ENCODE measurements around the gene LYPD6B.

The LYPD6B gene

DNA sequence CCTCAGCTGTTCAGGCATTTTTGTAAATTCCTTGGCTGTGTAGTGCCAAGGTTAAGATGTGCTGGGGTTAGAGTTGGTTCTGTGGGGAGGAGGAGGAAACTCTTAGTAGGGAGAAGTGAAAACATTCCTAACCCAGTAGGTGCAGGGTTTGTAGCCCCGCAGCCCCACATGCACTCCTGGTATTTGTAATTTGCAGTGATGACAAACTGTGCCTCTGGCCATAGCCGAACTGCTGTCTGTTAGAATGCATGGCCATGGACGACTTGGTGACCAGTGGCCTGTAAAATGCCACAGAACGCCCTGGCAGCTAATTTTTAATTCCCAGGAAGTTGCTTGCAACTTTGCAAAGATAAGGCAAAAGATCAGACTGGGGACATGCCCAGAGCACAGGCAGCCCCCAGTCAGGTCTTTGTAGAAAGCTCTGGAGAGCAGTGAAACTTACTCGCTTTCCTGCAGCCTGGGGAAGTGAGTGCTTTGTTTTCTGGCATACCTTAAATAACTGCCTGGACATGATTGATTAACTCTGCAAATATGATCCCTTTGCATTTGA is 38.4 kb downstream of the LYPD6B start:
- DNase-seq (ENCODE audit: low read depth): no peak

- DNase-seq (ENCODE audit: low read depth): no peak
These were observed 39.4 kb downstream of the LYPD6B start for GRCh38 chr2:149077861-149078260.

- no peak for DNase-seq (ENCODE audit: low read depth)
These were observed 41.6 kb downstream of the LYPD6B start for GRCh38 chr2:149080099-149080498.

DNA sequence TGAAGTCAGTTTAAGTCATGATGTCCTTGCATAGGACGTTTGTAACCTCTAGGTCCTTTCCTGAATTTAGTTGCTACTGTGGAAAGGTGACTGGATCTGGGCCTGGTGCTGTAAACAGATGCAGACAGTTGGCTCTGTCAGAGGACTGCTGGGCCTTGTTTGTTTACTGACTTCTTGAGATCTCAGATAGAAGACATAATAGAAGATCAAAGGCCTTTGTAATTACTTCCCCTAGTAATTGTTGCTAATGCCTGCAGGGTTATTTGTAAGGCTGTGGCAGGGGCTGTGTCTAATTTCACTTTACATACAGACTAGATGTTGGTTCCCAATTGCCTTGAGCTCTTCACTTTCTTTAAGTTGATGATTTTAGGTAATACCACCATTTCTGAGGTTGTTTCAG is 42.5 kb downstream of the LYPD6B start:
- no peak for DNase-seq (ENCODE audit: low read depth)

GRCh38 chr2:149082079-149082478 is 43.6 kb downstream of the LYPD6B start:
- DNase-seq (ENCODE audit: low read depth): no peak

GRCh38 chr2:149082735-149083134 is 44.2 kb downstream of the LYPD6B start:
- DNase-seq (ENCODE audit: low read depth): no peak

- no peak for DNase-seq (ENCODE audit: low read depth)
These were observed 46.7 kb downstream of the LYPD6B start for GRCh38 chr2:149084924-149085795.

DNA sequence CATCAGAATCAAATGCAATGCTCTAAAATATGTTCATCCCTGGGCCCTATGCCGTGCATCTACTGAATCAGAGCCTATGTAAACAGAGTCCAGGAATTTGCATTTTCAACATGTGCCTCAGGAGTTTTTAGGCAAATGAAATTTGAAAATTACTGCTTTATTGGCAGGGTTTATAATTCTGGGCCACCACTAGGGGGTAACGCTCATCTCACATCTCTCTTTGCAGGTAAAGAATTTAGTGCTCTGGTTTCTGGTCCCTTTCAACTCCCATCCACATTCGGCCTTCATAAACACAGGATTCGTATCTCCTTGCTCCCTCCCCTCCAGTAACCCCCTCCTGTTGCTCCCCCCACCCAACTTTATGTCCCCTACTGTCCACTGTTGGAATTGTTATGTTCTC is 49.3 kb downstream of the LYPD6B start:
- DNase-seq (ENCODE audit: low read depth): no peak

GRCh38 chr2:149089068-149089467 is 50.6 kb downstream of the LYPD6B start:
- DNase-seq (ENCODE audit: low read depth): no peak

- no peak for DNase-seq (ENCODE audit: low read depth)
These were observed 52.2 kb downstream of the LYPD6B start for GRCh38 chr2:149090706-149091105.

GRCh38 chr2:149093579-149093978 is 55.1 kb downstream of the LYPD6B start:
- no peak for DNase-seq (ENCODE audit: low read depth)

GRCh38 chr2:149094217-149095015 is 55.9 kb downstream of the LYPD6B start:
- DNase-seq (ENCODE audit: low read depth): no peak

GRCh38 chr2:149098701-149099100 is 60.2 kb downstream of the LYPD6B start:
- DNase-seq (ENCODE audit: low read depth): no peak

GRCh38 chr2:149099298-149099697 is 60.8 kb downstream of the LYPD6B start:
- no peak for DNase-seq (ENCODE audit: low read depth)

DNA sequence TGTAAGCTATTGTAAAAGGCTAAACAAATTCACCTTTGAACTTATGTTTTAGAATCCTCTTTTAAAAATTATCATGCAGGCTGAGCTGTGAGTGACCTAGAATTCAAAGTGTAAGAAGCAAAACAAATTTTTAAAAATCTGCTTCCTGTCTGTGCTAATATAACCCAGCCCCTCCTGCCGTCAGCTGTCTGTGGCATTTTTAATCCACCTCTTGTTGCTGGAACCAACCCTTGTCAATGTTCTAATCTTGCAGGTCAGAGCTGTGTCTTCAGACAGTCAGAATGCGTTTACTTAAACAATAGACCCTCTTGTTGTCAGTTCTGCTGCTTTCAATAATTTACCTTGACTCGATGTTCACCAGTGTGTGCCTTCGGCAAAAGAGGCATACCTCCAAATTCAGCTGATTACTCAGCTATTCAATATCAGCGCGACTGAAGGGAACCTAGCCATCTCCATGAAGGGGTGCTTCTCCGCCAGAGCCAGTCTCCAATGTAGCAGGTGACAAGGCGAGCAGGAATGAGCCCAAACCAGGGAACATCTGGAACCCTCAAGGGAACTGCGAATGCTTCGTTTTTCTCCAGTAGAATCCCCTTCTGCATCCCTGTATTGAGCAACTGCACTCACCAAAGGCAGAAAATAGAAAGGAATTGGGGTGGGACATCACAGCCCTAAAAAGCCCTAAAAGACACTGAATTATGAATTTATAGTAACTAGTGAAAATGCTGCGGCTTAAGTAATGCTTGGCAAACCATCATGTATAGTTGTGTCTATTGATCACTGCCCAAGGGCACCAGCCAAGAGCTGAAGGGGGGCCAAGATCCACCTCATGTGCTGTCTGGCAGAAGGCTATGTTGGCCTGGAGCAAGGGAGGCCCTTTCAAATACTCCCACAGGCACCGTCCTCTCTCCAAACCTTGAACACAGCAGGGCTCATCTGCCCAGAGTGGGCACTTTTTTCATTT is 62.5 kb downstream of the LYPD6B start:
- no peak for DNase-seq (ENCODE audit: low read depth)

DNA sequence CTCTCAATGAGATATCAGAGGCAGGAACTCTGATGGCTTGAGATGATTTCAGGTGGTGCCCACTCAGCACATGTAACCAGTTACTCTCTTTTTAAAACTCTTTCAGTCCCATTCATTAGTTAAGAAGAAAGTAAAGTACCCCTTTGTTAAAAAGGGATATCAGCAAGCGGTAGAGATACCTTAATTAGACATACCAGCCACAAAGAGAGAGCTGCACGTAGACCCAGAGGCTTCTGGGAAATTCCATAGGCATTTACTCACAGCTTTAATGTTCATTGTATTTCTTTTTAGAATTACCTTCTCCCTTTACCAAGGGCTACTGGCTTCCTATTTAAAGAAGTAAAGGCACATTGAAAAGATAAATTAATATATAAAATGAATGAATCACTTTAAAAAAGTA is 63.3 kb downstream of the LYPD6B start:
- DNase-seq (ENCODE audit: low read depth): no peak

DNA sequence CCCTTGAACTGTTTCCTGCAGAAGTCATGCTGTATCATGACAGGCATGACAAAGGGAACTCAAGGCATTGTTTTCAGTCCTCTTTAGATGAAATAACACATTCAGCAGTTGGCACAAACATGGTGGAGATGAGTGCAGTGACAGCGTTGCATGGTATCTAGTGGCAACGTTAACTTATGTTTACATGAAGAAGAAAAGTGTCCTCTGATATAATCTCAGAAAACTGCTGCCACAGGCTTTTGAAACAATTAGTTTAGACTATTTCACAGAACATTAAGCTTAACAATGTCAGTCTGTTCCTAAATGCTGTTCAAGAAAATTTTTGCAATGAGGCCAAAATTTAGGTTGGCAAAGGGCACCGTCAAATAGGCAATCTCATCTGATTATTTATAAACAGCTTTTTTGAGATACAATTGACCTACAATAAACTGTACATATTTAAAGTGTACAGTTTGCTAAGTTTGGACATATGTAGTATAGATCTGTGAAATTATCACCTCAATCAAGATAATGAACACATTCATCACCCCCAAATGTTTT is 64.7 kb downstream of the LYPD6B start:
- no peak for DNase-seq (ENCODE audit: low read depth)

DNA sequence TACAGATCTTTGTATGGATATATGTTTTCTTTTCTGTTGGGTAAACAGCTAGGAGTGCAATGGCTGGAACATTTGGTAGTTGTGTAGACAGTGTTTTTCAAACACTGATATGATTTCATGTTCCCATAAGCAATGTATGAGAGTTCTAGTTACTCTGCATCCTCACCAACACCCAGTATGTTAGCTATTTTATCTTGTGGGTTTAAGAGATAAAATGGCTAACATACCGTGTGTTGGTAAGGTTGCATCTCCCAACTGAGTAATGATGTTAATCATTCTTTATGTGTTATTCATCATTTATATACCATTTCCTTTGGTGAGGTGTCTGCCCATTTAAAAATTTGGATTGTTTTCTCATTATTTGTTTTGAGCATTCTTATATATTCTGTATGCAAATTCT is 65.7 kb downstream of the LYPD6B start:
- no peak for DNase-seq (ENCODE audit: low read depth)

- DNase-seq (ENCODE audit: low read depth): no peak
These were observed 73.6 kb downstream of the LYPD6B start for GRCh38 chr2:149112068-149112467.

- no peak for DNase-seq (ENCODE audit: low read depth)
These were observed 74.2 kb downstream of the LYPD6B start for GRCh38 chr2:149112713-149113112.

- DNase-seq (ENCODE audit: low read depth): no peak
These were observed 77.3 kb downstream of the LYPD6B start for GRCh38 chr2:149115781-149116180.

GRCh38 chr2:149119368-149119767 is 80.9 kb downstream of the LYPD6B start:
- DNase-seq (ENCODE audit: low read depth): no peak

Data from activated T-helper 9 cell treated with anti-CD3 and anti-CD28 coated beads, Interleukin-2, amount 50 U/mL, for 16 hours (primary cell).